Activated naive CD8-positive, alpha-beta T cell treated with anti-CD3 and anti-CD28 coated beads for 36 hours (primary cell): ENCODE results near the gene TNFRSF21. TPM values are rescaled to one million over a fixed set of nuclear protein-coding genes. Genes with fewer than 3 reads are reported as not detected.

Experiments
- DNase-seq: peaks from one replicate; pipeline ENCODE4 v3.0.0; 2021
- H3K27ac Mint-ChIP-seq: one replicate; pipeline ENCODE4 v1.8.0; 2022; ENCODE audit warnings: mild to moderate bottlenecking, moderate library complexity, mixed read lengths
- H3K27me3 Mint-ChIP-seq: one replicate; pipeline ENCODE4 v1.8.0; 2022; ENCODE audit warnings: mild to moderate bottlenecking, mixed read lengths
- H3K36me3 Mint-ChIP-seq: one replicate; pipeline ENCODE4 v1.8.0; 2021; ENCODE audit warnings: mild to moderate bottlenecking, mixed read lengths
- H3K4me1 Mint-ChIP-seq: one replicate; pipeline ENCODE4 v1.8.0; 2021; ENCODE audit warnings: mixed read lengths
- H3K4me3 Mint-ChIP-seq: one replicate; pipeline ENCODE4 v1.8.0; 2022; ENCODE audit warnings: mild to moderate bottlenecking, moderate library complexity, mixed read lengths
- H3K9me3 Mint-ChIP-seq: one replicate; pipeline ENCODE4 v1.8.0; 2022; ENCODE audit warnings: mixed read lengths
- total RNA-seq, 2 experiments: library from RNA; stranded (reverse); gene quantifications; one replicate each; pipeline ENCODE4 v1.2.3, GENCODE V29; 2021

TNFRSF21 gene
- total RNA-seq, 2 experiments from 2014 or later, result 3.1 to 3.7 TPM

GRCh38 chr6:47256361-47256760, 53.3 kb downstream of the TNFRSF21 start:
- no peak for DNase-seq
- H3K4me3 Mint-ChIP-seq, result no peak overlapping the region
- peaks cover 2% of the 10 kb centered on the region for H3K36me3 Mint-ChIP-seq
- no peaks in the 10 kb centered on the region for H3K9me3 Mint-ChIP-seq
- no peaks in the 10 kb centered on the region for H3K27me3 Mint-ChIP-seq
- H3K27ac Mint-ChIP-seq, result no peak overlapping the region
- H3K4me1 Mint-ChIP-seq, result peaks cover 9% of the 10 kb centered on the region

- Mint-ChIP-seq H3K4me1 (peaks cover 9% of the 10 kb centered on the region), H3K27ac (no peak overlapping the region), H3K4me3 (no peak overlapping the region), H3K9me3 (no peaks in the 10 kb centered on the region), H3K27me3 (no peaks in the 10 kb centered on the region), H3K36me3 (peaks cover 2% of the 10 kb centered on the region)
- no peak for DNase-seq
These were observed 54.8 kb downstream of the TNFRSF21 start for GRCh38 chr6:47254906-47255305.

GRCh38 chr6:47254051-47254450, 55.7 kb downstream of the TNFRSF21 start:
- Mint-ChIP-seq H3K4me3 (no peak overlapping the region), H3K4me1 (peaks cover 9% of the 10 kb centered on the region), H3K27me3 (no peaks in the 10 kb centered on the region), H3K27ac (no peak overlapping the region), H3K36me3 (peaks cover 2% of the 10 kb centered on the region), H3K9me3 (no peaks in the 10 kb centered on the region)
- DNase-seq, result no peak

GRCh38 chr6:47253136-47253535, 56.6 kb downstream of the TNFRSF21 start:
- no peak for DNase-seq
- Mint-ChIP-seq H3K4me1 (peaks cover 9% of the 10 kb centered on the region), H3K27me3 (no peaks in the 10 kb centered on the region), H3K4me3 (no peak overlapping the region), H3K9me3 (no peaks in the 10 kb centered on the region), H3K36me3 (peaks cover 2% of the 10 kb centered on the region), H3K27ac (no peak overlapping the region)

GRCh38 chr6:47252633-47253032, 57.1 kb downstream of the TNFRSF21 start:
- Mint-ChIP-seq H3K9me3 (no peaks in the 10 kb centered on the region), H3K27ac (no peak overlapping the region), H3K36me3 (peaks cover 2% of the 10 kb centered on the region), H3K4me3 (no peak overlapping the region), H3K4me1 (peaks cover 9% of the 10 kb centered on the region), H3K27me3 (no peaks in the 10 kb centered on the region)
- no peak for DNase-seq

- Mint-ChIP-seq H3K27ac (no peak overlapping the region), H3K27me3 (no peaks in the 10 kb centered on the region), H3K4me3 (no peak overlapping the region), H3K4me1 (peaks cover 18% of the 10 kb centered on the region), H3K36me3 (peaks cover 2% of the 10 kb centered on the region), H3K9me3 (no peaks in the 10 kb centered on the region)
- no peak for DNase-seq
These were observed 58.3 kb downstream of the TNFRSF21 start for GRCh38 chr6:47251396-47251795.

GRCh38 chr6:47250302-47250701, 59.4 kb downstream of the TNFRSF21 start:
- H3K36me3 Mint-ChIP-seq, result peaks cover 2% of the 10 kb centered on the region
- H3K27ac Mint-ChIP-seq, result no peak overlapping the region
- peaks cover 28% of the 10 kb centered on the region for H3K4me1 Mint-ChIP-seq
- no peak for DNase-seq
- H3K27me3 Mint-ChIP-seq, result no peaks in the 10 kb centered on the region
- H3K4me3 Mint-ChIP-seq, result no peak overlapping the region
- no peaks in the 10 kb centered on the region for H3K9me3 Mint-ChIP-seq

GRCh38 chr6:47248446-47248845, 61.3 kb downstream of the TNFRSF21 start:
- Mint-ChIP-seq H3K36me3 (peaks cover 2% of the 10 kb centered on the region), H3K4me3 (no peak overlapping the region), H3K27me3 (no peaks in the 10 kb centered on the region), H3K27ac (no peak overlapping the region), H3K9me3 (no peaks in the 10 kb centered on the region), H3K4me1 (peaks cover 35% of the 10 kb centered on the region)
- no peak for DNase-seq

- DNase-seq, result no peak
- Mint-ChIP-seq H3K4me3 (no peak overlapping the region), H3K27ac (no peak overlapping the region), H3K4me1 (peaks cover 37% of the 10 kb centered on the region), H3K36me3 (no peaks in the 10 kb centered on the region), H3K9me3 (no peaks in the 10 kb centered on the region), H3K27me3 (no peaks in the 10 kb centered on the region)
These were observed 62.4 kb downstream of the TNFRSF21 start for GRCh38 chr6:47247227-47247797.

GRCh38 chr6:47246551-47246950, 63.2 kb downstream of the TNFRSF21 start:
- Mint-ChIP-seq H3K36me3 (no peaks in the 10 kb centered on the region), H3K4me1 (peaks cover 41% of the 10 kb centered on the region), H3K4me3 (no peak overlapping the region), H3K27ac (no peak overlapping the region), H3K27me3 (no peaks in the 10 kb centered on the region), H3K9me3 (no peaks in the 10 kb centered on the region)
- no peak for DNase-seq

GRCh38 chr6:47245745-47246371, 63.8 kb downstream of the TNFRSF21 start:
- H3K27ac Mint-ChIP-seq, result no peak overlapping the region
- no peak overlapping the region for H3K4me3 Mint-ChIP-seq
- H3K27me3 Mint-ChIP-seq, result no peaks in the 10 kb centered on the region
- H3K9me3 Mint-ChIP-seq, result no peaks in the 10 kb centered on the region
- peaks cover 41% of the 10 kb centered on the region for H3K4me1 Mint-ChIP-seq
- no peak for DNase-seq
- H3K36me3 Mint-ChIP-seq, result no peaks in the 10 kb centered on the region

- Mint-ChIP-seq H3K36me3 (no peaks in the 10 kb centered on the region), H3K4me1 (peaks cover 41% of the 10 kb centered on the region), H3K9me3 (no peaks in the 10 kb centered on the region), H3K4me3 (no peak overlapping the region), H3K27ac (peak overlapping the region; percentile 20), H3K27me3 (no peaks in the 10 kb centered on the region)
- peak; percentile 73 for DNase-seq
These were observed 67.0 kb downstream of the TNFRSF21 start for GRCh38 chr6:47242483-47243386.

- no peak for DNase-seq
- Mint-ChIP-seq H3K9me3 (no peaks in the 10 kb centered on the region), H3K36me3 (no peaks in the 10 kb centered on the region), H3K4me3 (no peak overlapping the region), H3K27ac (no peak overlapping the region), H3K27me3 (no peaks in the 10 kb centered on the region), H3K4me1 (peaks cover 36% of the 10 kb centered on the region)
These were observed 67.8 kb downstream of the TNFRSF21 start for GRCh38 chr6:47241742-47242482.

- H3K9me3 Mint-ChIP-seq, result no peaks in the 10 kb centered on the region
- no peak overlapping the region for H3K27ac Mint-ChIP-seq
- H3K27me3 Mint-ChIP-seq, result no peaks in the 10 kb centered on the region
- H3K4me3 Mint-ChIP-seq, result no peak overlapping the region
- H3K36me3 Mint-ChIP-seq, result no peaks in the 10 kb centered on the region
- H3K4me1 Mint-ChIP-seq, result peaks cover 23% of the 10 kb centered on the region
- DNase-seq, result no peak
These were observed 69.3 kb downstream of the TNFRSF21 start for GRCh38 chr6:47240277-47240890.
